Activated gamma-delta T cell (primary cell): ENCODE measurements around the gene ERRFI1.

Experiments
- DNase-seq: peaks from one replicate; lab custom pipeline; 2025; lab: John Stamatoyannopoulos, UW

ERRFI1 gene

DNA sequence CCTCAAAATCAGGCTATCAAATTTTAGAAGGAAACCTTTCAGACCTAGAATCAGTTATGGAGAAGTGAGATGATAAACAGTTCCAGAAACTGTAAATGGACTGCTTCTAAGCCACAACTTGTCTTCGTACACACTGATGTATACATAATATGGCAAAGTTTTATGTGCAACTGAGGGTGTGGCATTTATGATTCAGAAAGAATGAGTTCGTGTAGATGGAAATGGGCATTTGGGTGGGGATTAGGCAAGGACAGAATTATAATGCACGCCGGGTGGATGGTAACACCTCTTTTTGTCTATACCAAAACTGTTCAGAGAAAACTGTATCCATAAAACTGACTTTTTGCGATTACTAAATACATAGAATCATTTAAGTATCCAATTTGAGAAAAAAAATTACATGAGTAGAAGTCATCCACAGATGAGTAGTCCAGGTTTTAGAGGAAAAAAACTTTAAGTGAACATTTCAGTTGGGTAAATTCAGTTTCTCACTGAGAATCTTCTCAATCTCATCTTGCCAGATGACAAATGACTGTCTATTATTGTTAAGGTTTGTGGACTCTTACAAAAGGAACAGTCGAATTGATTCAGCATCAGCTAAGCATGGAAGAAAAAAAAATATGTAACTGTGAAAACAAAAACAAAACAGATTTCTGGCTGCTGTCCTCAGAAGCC, 22.5 kb downstream of the ERRFI1 start:
- DNase-seq = no peak

DNA sequence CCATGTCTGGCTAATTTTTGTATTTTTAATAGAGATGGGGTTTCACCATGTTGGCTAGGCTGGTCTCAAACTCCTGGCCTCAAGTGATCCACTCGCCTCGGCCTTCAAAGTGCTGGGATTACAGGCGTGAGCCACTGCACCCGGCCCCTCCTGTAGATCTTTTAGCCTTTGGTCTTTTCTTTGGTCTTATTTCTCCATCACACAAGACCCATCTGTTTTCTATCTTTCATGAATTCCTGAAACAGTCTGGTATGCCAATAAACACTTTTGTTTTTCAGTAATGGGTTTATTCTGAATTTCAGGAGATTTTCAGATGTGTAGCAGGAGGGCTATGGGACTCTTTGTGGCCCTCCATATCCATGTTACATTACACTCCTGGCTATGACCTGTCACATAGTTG, 23.2 kb downstream of the ERRFI1 start:
- no peak for DNase-seq

DNA sequence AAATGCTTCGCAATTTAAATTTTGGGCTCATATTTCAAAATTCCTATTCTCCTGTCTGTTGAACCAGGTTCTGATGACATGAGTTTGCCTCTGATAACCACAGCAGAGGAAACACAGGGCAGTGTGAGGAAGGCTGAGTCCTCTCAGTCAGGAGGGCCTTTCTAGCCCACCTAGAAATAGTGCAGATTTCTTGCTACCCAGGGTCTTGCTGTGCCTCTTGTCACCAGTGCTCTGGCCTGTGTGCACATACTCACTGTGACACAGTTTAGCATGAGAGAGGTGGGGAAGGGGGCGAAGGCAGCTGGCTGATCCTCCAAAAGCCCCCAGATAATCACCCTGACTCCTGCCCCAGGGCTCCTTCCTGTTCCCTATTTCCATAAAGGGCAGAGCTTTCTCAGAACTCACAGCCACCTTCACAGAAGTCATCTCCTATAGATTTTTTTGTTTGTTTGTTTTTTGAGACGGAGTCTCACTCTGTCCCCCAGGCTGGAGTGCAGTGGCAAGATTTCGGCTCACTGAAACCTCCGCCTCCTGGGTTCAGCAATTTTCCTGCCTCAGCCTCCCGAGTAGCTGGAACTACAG, 23.7 kb downstream of the ERRFI1 start:
- DNase-seq = no peak

DNA sequence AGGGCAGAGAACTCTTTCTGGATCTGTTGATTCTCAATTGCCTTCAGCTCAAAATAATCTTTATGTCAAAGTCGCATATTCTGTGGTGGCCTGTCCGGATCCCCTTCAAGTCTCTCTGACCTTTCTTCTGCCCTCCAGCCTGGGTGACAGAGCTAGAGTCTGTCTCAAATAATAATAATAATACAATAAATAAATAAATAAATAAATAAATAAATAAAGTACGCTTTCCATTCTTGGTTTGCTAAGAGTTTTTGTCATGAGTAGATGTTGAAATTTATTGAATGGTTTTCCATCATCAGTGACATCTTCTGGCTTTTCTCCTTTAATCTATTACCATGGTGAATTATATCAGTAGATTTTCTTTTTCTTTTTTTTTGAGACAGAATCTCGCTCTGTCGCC, 30.7 kb downstream of the ERRFI1 start:
- DNase-seq = no peak

DNA sequence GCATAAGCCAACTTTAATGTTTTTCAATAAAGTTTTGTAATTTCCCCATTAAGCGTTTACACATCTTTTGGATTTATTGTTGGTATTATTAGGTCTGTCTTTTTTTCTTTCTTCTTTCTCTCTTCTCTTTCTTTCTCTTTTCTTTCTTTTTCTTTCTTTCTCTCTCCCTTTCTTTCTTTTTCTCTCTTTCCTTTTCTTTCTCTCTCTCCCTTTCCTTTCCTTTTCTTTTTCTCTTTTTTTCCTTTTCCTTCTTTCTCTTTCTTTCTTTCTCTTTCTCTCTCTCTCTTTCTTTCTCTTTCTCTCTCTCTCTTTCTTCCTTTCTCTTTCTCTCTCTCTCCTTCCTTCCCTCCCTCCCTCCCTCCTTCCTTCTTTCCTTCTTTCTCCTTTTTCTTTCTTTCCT, 31.3 kb downstream of the ERRFI1 start:
- no peak for DNase-seq

DNA sequence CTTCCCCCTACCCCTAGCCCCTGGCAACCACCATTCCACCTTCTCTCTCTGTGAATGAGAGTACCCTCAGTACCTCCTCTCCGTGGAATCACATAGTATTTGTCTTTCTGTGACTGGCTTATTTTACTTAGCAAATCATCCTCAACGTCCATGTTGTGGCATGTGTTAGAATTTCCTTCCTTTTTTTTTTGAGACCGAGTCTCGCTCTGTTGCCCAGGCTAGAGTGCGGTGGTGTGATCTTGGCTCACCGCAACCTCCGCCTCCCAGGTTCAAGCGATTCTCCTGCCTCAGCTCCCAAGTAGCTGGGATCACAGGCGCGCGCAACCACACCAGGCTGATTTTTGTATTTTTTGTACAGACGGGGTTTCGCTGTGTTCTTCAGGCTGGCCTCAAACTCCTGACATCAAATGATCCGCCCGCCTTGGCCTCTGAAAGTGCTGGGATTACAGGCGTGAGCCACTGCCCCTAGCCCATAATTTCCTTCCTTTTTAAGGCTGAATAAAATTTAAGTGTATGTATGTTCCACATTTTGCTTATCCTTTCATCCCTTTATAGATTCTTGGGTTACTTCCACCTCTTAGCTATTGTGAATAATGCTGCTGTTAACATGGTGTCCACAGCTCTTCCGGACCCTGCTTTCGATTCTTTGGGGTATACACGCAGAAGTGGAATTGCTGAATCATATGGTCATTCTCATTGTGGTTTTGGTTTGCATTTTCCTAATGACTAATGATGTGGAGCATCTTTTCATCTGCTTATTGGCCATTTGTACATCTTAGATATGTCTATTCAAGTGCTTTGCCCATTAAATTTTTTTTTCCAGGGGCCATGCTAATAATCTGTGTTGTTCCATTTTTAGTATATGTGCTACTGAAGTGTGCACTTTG, 32.3 kb downstream of the ERRFI1 start:
- no peak for DNase-seq

DNA sequence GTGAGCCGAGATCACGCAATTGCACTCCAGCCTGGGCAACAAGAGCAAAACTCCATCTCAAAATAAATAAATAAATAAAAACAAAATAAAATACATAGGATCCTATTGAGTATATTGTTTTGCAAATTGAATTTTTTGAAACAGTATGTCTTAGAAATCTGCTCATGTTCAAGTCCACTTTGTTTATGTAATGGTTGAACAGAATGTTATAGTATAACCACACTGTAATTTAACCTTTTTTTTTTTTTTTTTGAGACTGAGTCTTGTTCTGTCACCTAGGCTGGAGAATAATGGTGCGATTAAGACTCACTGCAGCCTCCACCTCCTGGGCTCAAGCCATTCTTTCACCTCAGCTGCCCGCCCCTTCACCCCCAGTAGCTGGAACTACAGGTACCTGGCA, 33.2 kb downstream of the ERRFI1 start:
- no peak for DNase-seq

DNA sequence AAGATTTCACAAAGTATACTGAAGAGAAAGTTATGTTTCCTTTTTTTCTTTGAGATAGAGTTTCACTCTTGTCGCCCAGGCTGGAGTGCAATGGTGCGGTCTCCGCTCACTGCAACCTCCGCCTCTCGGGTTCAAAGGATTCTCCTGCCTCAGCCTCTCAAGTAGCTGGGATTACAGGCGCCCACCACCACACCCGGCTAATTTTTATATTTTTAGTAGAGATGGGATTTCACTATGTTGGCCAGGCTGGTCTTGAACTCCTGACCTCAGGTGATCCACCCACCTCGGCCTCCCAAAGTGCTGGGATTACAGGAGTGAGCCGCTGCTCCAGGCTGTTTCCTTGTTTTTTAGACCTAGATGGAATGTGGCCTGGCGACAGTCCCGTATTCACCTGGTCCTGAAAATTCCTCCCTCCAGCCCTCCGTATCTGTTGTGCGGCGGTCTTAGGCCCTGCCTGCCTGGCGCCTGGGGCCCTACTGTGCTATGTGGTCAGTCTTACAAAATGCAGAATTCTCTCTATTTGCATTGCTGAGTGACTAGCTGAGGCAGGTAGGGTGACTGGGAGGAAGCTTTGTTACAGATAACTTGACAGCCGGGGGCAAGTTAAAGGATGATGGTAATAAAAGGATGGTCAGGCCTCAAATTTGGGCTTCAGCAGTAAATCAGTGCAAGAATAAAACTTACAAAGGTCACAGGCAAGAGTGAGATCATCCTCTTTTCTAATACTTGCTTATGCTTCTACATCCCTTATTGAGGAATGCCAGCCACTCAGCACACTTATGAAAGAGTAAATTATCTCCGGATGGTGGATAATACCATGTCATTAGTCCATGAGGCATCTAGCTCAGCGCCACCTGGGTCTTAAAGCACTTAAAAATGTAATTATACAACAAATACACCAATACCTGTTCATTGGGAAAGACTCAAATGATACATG, 34.3 kb downstream of the ERRFI1 start:
- DNase-seq = no peak

DNA sequence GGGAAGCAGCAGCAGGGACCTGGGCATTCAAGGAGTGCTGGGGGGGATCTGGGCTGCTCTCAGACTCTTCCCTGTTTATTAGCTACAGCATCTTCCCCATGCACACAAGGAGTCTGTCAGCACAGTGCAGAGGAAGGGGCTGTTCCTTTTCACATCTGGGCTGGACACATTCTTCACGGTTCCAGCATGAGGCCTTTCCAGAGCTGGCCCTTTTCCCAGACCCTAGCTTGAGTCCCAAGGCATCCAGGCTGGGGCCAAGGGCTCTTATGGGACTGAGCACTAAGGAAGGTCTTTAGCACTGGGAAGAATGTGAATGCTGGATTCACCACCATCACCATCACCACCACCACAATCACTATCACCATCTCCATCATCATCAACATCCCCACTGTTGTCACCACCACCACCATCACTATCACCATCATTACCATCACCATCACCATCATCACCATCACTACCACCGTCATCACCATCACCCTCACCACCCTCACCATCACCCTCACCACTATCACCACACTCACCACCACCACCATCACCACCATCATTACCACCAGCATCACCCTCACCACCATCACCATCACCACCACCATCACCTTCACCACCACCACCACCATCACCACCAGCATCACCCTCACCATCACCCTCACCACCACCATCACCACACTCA, 36.2 kb downstream of the ERRFI1 start:
- no peak for DNase-seq

DNA sequence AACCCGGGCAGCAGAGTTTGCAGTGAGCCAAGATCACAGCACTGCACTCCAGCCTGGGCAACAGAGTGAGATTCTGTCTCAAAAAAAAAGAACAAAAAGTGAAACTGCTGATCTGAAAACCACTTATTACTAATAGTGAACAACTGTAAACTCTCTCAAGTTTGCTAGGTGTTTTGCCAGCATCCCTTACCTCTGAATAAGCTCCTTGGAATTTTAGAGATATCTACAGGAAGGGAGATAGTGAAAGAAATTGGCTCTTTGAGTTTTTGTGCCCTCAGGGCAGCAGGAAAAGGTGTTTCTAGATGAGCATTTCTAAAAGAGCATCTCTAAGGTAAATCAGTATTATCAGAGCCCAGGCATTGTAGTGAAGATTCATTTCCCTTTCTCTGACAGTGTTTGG, 37.5 kb downstream of the ERRFI1 start:
- DNase-seq = no peak

DNA sequence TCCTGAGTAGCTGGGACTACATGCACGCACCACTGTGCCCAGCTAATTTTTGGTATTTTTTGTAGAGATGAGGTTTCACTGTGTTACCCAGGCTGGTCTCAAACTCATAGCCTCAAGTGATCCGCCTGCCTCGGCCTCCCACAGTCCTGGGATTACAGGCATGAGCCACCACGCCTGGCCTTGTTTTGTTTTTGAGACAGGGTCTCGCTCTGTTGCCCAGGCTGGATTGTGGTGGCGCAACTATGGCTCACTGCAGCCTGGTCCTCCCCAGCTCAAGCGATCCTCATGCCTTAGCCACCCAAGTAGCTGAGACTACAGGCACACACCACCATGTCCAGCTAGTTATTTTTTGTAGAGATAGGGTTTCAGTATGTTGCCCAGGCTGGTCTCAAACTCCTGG, 38.6 kb downstream of the ERRFI1 start:
- DNase-seq = no peak

DNA sequence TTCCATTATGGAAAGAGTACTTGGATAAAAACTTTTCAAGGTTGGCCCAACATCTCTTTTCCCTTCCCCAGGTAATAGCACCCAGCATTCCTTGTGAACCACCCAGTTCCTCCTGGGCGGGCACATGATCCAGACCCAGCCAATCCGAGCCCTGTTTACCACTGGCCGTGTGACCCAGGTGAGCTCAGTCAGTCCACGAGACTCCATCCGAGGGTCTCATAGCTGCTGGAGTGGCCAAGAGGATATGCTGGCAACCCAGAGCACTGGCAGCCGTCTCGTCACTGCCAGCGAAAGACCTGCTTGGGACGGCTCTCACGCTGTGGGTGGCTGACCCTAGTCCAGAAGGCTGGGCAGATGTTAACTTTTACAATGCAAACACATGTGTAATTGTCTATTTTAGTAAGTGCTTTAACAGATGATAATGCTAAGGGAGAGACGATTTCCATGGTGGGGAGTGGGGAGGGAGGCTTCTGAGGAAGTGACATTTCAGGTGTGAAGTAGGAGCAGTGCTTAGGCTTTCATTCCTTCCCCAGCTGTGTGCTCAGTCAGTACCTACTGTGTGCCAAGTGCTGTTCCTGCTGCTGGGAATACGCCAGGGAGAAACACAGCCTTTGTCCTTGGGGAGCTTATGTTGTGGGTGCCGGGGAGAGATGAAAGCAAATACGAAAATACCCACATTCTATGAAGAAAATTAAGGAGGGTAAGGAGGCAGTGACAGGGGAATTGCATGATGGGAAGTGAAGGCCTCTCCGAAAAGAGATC, 40.1 kb downstream of the ERRFI1 start:
- no peak for DNase-seq

DNA sequence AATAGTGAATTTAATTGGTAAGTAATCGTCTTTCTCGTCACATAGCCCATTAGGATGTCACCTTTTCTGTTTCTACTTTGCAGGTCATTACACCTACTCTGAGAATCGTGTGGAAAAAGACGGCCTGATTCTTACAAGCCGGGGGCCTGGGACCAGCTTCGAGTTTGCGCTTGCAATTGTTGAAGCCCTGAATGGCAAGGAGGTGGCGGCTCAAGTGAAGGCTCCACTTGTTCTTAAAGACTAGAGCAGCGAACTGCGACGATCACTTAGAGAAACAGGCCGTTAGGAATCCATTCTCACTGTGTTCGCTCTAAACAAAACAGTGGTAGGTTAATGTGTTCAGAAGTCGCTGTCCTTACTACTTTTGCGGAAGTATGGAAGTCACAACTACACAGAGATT, 41.3 kb downstream of the ERRFI1 start:
- no peak for DNase-seq

DNA sequence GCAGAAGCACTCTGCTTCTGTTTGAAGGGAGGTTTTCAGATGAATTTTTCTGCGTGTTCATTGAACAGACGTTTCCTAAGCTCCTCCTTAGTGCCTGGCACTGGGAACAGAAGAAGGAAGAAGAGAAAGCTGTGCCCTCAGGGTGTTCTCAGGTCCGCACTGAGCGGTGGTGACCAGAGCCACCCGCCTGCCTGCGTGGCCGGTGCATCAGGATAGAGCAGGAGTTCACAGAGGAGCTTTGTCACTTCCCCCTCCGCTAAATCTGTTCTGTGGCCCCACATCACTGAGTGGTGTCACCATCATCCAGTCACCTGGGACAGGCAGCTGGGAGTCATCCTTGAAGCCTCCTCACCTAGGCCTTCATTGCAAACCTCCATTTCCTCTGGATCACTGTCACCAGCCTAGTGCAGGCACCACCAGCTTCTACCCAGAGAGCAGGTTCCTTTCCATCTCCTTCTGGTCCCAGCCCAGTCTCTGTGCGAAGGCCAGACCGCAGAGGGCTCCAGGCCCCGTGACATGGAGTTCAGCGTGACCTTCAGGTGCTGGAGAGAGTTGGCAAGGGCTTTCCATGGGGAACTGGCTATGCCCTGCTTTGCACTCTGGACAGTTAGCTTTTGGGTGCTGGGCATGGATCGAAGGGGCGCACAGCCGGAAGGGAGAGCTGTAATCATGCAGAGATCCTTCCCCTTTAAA, 42.9 kb downstream of the ERRFI1 start:
- DNase-seq = no peak

DNA sequence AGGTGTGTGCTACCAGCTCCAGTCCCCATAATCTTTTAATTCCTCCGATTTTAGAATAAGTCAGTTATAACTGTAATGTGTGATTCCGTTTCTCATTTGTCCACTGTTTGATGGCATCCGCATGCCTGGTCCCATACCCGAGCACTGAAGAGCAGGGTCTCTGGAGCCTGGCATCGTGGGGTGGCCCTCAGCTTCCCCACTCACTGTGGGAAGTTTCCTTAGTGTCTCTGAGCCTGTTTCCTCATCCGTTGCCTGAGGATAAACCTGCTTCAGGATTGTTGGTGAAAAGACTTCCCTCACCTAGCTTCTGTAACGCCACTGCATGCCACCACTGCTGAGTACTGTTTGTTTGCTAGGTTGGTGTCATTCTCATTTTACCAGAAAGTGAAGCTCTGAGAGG, 45.1 kb downstream of the ERRFI1 start:
- DNase-seq = no peak

DNA sequence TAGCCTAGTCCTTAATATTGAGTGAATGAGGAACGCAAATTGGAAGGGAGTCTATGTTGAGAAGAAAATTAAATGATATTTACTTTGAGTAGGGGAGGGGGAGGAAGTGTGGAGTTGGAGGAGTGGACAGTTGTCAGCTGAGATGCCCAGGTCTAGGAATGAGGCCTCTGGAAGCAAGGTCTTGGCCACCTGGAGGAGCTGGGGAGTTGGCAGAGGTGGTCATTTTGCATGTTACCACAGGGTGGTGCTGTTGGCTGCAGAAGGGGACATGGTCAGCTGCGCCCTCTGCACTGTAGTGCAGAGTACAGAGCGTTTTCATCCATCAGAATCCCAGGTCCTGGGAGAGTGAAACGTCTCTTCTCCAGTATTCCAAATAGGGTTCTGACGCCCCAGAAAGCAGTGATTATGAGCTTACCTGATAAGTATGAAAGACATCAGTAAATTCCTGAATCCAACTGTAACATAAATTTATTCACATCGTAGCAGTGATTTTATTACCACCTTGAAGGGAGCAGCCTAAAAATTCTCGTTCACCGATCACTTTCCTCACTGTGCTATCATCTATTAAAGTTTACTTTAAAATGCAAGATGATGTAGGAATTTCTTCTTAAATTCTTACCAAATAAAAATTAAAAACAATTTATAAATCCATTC, 50.8 kb downstream of the ERRFI1 start:
- no peak for DNase-seq

DNA sequence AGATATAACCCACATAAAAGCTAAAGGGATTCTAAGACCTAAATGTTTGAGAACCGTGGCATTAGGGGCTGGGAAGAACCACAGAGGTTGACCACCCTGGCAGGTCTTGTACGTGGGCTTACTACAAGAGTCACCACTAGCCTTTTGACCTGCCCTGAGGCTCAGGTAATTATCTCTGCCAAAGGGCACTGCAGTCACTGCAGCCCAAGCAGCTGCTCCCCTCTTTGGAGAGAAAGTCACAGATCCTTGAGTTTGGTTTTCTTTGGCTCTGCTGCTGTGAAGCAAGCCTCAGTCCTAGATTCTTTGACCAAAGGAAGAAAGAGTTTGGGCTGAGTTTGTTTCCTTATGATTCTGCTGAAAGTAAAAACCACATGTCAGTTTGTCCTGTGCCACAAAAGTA, 53.0 kb downstream of the ERRFI1 start:
- no peak for DNase-seq

DNA sequence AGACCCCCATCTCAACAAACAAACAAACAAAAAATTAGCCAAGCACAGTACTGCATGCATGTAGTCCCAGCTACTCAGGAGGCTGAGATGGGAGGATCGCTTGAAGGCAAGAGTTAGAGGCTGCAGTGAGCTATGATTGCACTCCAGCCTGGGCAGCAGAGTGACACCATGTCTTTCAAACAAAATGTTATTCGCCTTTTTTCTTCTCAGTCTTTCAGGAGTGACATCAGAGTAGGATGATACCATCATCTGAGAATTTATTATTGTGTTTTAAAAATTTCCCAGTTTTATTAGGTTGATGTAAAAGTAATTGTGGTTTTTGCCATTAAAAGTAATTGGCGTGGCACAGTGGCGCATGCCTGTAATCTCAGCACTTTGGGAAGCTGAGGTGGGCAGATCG, 53.8 kb downstream of the ERRFI1 start:
- no peak for DNase-seq

DNA sequence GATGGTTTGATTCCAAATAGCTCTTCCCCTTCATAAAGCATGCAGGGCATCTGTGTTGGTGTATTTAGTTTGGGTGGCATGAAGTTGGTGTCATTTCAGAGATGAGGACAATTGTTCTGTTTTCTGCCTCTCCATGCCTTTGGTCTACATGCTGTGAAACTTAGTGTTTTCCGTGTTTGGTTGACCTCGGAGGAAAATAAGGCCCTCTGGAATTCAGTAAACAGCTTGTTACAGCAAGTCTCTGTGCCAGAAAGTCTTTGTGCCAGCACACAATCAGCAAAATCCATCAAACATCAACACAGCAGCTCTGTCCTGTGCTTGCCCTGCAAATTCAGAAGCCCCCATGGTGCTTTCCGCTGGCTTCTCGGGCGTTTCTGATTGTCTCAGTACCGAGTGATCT, 55.1 kb downstream of the ERRFI1 start:
- DNase-seq = no peak

DNA sequence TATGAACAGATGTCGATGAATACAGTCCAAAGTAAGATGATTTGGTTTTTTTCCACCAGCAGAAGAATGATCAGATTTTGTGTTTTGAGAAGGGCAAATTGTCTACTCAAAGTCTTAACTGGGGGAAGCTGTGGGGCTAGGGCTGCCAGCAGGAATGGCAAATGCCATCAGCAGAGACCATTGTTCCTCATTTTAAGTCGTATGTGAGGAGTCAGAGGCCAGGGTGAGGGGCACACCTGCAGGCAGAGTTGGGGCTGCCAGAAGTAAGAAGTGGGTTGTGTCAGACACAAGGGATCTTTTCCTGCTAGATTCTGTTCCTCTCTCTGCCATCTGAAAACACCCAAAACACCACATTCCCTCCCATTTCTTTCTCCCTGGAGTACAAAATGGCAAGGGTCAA, 55.9 kb downstream of the ERRFI1 start:
- DNase-seq = no peak
